DOHH2 (cell line): Measurements from ENCODE around the gene KHNYN.

ENCODE experiments used
- EZH2phosphoT487 ChIP-seq: fragments of 200-600 bp; sonication (generic); IDR thresholded peaks from 2 replicates; pipeline ENCODE4 v1.6.1; 2017; ENCODE audit warnings: borderline replicate concordance, mild to moderate bottlenecking, antibody characterized with exemption, low read length, moderate library complexity, mixed read lengths
- TF ChIP-seq, protein P1 (sequence below): fragments of 200-600 bp; sonication (generic); IDR thresholded peaks from one replicate; pipeline ENCODE4 v1.5.1; 2014; ENCODE audit warnings: antibody characterized with exemption, mild to moderate bottlenecking, low read depth, low read length; ENCODE audit not compliant: poor library complexity, severe bottlenecking

DNA sequence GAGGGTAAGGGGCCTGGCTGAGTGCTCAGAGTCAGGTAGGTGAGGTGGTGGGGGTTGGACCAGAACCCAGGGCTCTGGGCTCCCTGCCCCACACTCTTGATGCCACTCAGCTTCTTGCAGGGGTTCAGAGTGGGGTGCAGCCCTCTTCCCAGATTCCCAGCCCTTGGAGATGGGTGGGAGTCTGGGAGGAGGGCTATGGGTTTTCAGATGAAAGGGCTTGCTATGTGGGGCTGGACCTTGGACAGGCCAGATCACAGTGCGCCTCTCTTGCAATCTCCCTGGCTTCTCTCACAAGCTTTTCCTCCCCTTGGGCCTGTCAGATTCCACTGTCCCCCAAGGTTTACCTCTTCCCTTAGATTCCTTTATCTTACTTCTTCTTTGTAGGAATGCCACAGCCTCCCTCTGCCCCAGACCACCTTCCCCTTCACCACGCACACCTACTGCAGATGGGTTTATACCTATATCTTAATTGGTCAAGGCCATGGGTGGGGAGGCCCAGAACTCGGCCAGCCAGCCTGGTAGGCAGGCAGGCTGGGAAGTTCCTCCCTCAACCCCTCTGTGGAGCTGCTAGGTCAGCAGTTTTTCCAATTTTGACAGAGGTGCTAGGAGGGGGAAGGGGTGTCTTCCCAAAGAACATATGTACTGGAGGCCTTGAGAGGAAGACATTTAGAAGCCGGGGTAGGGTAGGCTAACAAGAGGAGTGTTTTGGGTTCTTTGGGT, 29.6 kb upstream of the KHNYN start:
- TF ChIP-seq, protein P1, sequence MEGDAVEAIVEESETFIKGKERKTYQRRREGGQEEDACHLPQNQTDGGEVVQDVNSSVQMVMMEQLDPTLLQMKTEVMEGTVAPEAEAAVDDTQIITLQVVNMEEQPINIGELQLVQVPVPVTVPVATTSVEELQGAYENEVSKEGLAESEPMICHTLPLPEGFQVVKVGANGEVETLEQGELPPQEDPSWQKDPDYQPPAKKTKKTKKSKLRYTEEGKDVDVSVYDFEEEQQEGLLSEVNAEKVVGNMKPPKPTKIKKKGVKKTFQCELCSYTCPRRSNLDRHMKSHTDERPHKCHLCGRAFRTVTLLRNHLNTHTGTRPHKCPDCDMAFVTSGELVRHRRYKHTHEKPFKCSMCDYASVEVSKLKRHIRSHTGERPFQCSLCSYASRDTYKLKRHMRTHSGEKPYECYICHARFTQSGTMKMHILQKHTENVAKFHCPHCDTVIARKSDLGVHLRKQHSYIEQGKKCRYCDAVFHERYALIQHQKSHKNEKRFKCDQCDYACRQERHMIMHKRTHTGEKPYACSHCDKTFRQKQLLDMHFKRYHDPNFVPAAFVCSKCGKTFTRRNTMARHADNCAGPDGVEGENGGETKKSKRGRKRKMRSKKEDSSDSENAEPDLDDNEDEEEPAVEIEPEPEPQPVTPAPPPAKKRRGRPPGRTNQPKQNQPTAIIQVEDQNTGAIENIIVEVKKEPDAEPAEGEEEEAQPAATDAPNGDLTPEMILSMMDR, result no peak
- no peak for TF ChIP-seq EZH2phosphoT487
